H9 (cell line): ENCODE data around the gene MAL. TPM values are rescaled to one million over a fixed set of nuclear protein-coding genes. Genes with fewer than 3 reads are reported as not detected.

Source experiments
- DNase-seq: peaks from one replicate; pipeline ENCODE4 v3.0.0-alpha.2; 2017
- H2AFZ ChIP-seq: one replicate; pipeline ENCODE4 v1.6.1; 2013; ENCODE audit warnings: mild to moderate bottlenecking, low read length, control low read depth, moderate library complexity
- H2AK5ac ChIP-seq: 2 replicates; pipeline ENCODE4 v1.6.1; 2013; ENCODE audit warnings: low read length, control low read depth, mixed read lengths; ENCODE audit not compliant: insufficient read length
- H2BK120ac ChIP-seq: one replicate; pipeline ENCODE4 v1.6.1; 2013; ENCODE audit warnings: low read depth, mild to moderate bottlenecking, low read length, control low read depth, inconsistent platforms; ENCODE audit not compliant: poor library complexity, severe bottlenecking
- H2BK12ac ChIP-seq: 2 replicates; pipeline ENCODE4 v1.6.1; 2013; ENCODE audit warnings: low read length, control low read depth, mixed read lengths, low read depth; ENCODE audit not compliant: insufficient read length
- H2BK15ac ChIP-seq: 2 replicates; pipeline ENCODE4 v1.6.1; 2013; ENCODE audit warnings: low read depth, low read length, control low read depth
- H2BK20ac ChIP-seq: one replicate; pipeline ENCODE4 v1.6.1; 2013; ENCODE audit warnings: low read depth, mild to moderate bottlenecking, low read length, control low read depth, inconsistent platforms; ENCODE audit not compliant: poor library complexity, severe bottlenecking
- H2BK5ac ChIP-seq: 2 replicates; pipeline ENCODE4 v1.6.1; 2013; ENCODE audit warnings: low read length, control low read depth, mixed read lengths; ENCODE audit not compliant: insufficient read length
- H3K14ac ChIP-seq: 2 replicates; pipeline ENCODE4 v1.6.1; 2013; ENCODE audit warnings: low read length, control low read depth; ENCODE audit not compliant: insufficient read depth
- H3K18ac ChIP-seq: 2 replicates; pipeline ENCODE4 v1.6.1; 2013; ENCODE audit warnings: low read depth, mild to moderate bottlenecking, mixed read lengths, low read length, control low read depth; ENCODE audit not compliant: insufficient read length
- H3K23ac ChIP-seq: 2 replicates; pipeline ENCODE4 v1.6.1; 2013; ENCODE audit warnings: low read length, control low read depth, mixed read lengths, low read depth; ENCODE audit not compliant: insufficient read length
- H3K23me2 ChIP-seq: 2 replicates; pipeline ENCODE4 v1.6.1; 2013; ENCODE audit warnings: low read depth, mild to moderate bottlenecking, mixed read lengths, low read length, control low read depth; ENCODE audit not compliant: insufficient read length, poor library complexity, severe bottlenecking
- H3K27ac ChIP-seq: 2 replicates; pipeline ENCODE4 v1.5.1; 2013; ENCODE audit warnings: low read length, control low read depth, mixed read lengths, low read depth; ENCODE audit not compliant: insufficient read length
- H3K27me3 ChIP-seq: 2 replicates; pipeline ENCODE4 v1.6.1; 2013; ENCODE audit warnings: low read length, control low read depth, inconsistent platforms; ENCODE audit not compliant: insufficient read depth
- H3K4ac ChIP-seq: 2 replicates; pipeline ENCODE4 v1.6.1; 2013; ENCODE audit warnings: low read depth, mild to moderate bottlenecking, control low read depth, inconsistent platforms, low read length, moderate library complexity
- H3K4me1 ChIP-seq: 2 replicates; pipeline ENCODE4 v1.6.1; 2013; ENCODE audit warnings: low read length, control low read depth, inconsistent platforms; ENCODE audit not compliant: insufficient read depth
- H3K4me2 ChIP-seq: 2 replicates; pipeline ENCODE4 v1.6.1; 2013; ENCODE audit warnings: low read length, control low read depth, mixed read lengths; ENCODE audit not compliant: insufficient read length, insufficient read depth
- H3K56ac ChIP-seq: 2 replicates; pipeline ENCODE4 v1.6.1; 2013; ENCODE audit warnings: low read depth, mild to moderate bottlenecking, mixed read lengths, low read length, control low read depth; ENCODE audit not compliant: insufficient read length
- H3K79me1 ChIP-seq: 2 replicates; pipeline ENCODE4 v1.6.1; 2013; ENCODE audit warnings: low read depth, mild to moderate bottlenecking, moderate library complexity, low read length, control low read depth, inconsistent platforms; ENCODE audit not compliant: insufficient read depth, poor library complexity, severe bottlenecking
- H3K79me2 ChIP-seq: 2 replicates; pipeline ENCODE4 v1.6.1; 2013; ENCODE audit warnings: low read length, control low read depth, inconsistent platforms; ENCODE audit not compliant: insufficient read depth
- H3K9ac ChIP-seq: 2 replicates; pipeline ENCODE4 v1.6.1; 2013; ENCODE audit warnings: low read length, control low read depth, mixed read lengths; ENCODE audit not compliant: insufficient read length; ENCODE audit errors: extremely low read depth
- H3K9me3 ChIP-seq: one replicate; pipeline ENCODE4 v1.6.1; 2013; ENCODE audit warnings: low read depth, low read length, inconsistent platforms; ENCODE audit not compliant: control insufficient read depth
- H3T11ph ChIP-seq: one replicate; pipeline ENCODE4 v1.6.1; 2013; ENCODE audit warnings: mild to moderate bottlenecking, low read length, control low read depth, inconsistent platforms
- H4K20me1 ChIP-seq: one replicate; pipeline ENCODE4 v1.6.1; 2013; ENCODE audit not compliant: control insufficient read depth, insufficient read length, insufficient read depth
- H4K5ac ChIP-seq: 2 replicates; pipeline ENCODE4 v1.6.1; 2013; ENCODE audit warnings: low read depth, mild to moderate bottlenecking, mixed read lengths, low read length, control low read depth; ENCODE audit not compliant: insufficient read length
- H4K8ac ChIP-seq: replicated peaks from 2 replicates; pipeline ENCODE4 v1.6.1; 2013; ENCODE audit warnings: low read length, control low read depth, mixed read lengths, low read depth; ENCODE audit not compliant: insufficient read length
- H4K91ac ChIP-seq: 2 replicates; pipeline ENCODE4 v1.6.1; 2013; ENCODE audit warnings: low read depth, mild to moderate bottlenecking, moderate library complexity, mixed read lengths, low read length, control low read depth; ENCODE audit not compliant: insufficient read length
- H3K27ac Mint-ChIP-seq, 3 experiments: 2 replicates in 2 of 3; 3 replicates in 1 of 3; pipeline ENCODE4 v1.8.0; 2020 to 2021; ENCODE audit warnings: mixed read lengths in 3 of 3, mild to moderate bottlenecking in 1 of 3, moderate library complexity in 1 of 3
- H3K27me3 Mint-ChIP-seq: 2 replicates; pipeline ENCODE4 v1.8.0; 2021; ENCODE audit warnings: low read depth, mild to moderate bottlenecking, moderate library complexity, mixed read lengths
- H3K36me3 Mint-ChIP-seq, 3 experiments: 2 replicates in 2 of 3; 3 replicates in 1 of 3; pipeline ENCODE4 v1.8.0; 2020 to 2021; ENCODE audit warnings: low read depth in 3 of 3, mixed read lengths in 3 of 3; ENCODE audit not compliant: insufficient read depth in 1 of 3
- H3K4me1 Mint-ChIP-seq, 2 experiments: 2 replicates each; pipeline ENCODE4 v1.8.0; 2020; ENCODE audit warnings: mixed read lengths in 2 of 2
- H3K4me3 Mint-ChIP-seq, 2 experiments: 2 replicates in 1 of 2; 3 replicates in 1 of 2; pipeline ENCODE4 v1.8.0; 2020 to 2021; ENCODE audit warnings: mild to moderate bottlenecking in 2 of 2, mixed read lengths in 2 of 2, moderate library complexity in 1 of 2
- H3K9me3 Mint-ChIP-seq, 2 experiments: 2 replicates in 1 of 2; 3 replicates in 1 of 2; pipeline ENCODE4 v1.8.0; 2020; ENCODE audit warnings: mild to moderate bottlenecking in 2 of 2, mixed read lengths in 2 of 2, moderate library complexity in 1 of 2
- WGBS: extraction: QIAGEN DNeasy Blood & Tissue Kit; methylation state at CpG from one replicate; pipeline ENCODE4 v1.1.7; 2013; ENCODE audit warnings: missing lambda C conversion rate, low lambda C conversion rate, mixed read lengths; ENCODE audit not compliant: insufficient read length; ENCODE audit errors: extremely low coverage; 5-methylcytosine and 5-hydroxymethylcytosine counted together
- total RNA-seq: library from RNA; stranded (reverse); gene quantifications from 2 replicates; pipeline ENCODE4 v1.2.1, GENCODE V29; 2021
- TF ChIP-seq, protein P1 (sequence below): fragments of 200-600 bp; sonication (generic); conservative IDR thresholded peaks from 3 replicates; pipeline ENCODE4 v1.8.0; 2021; ENCODE audit warnings: antibody characterized with exemption, mild to moderate bottlenecking

Gene MAL
- total RNA-seq, 1 experiment from 2014 or later = not detected

DNA sequence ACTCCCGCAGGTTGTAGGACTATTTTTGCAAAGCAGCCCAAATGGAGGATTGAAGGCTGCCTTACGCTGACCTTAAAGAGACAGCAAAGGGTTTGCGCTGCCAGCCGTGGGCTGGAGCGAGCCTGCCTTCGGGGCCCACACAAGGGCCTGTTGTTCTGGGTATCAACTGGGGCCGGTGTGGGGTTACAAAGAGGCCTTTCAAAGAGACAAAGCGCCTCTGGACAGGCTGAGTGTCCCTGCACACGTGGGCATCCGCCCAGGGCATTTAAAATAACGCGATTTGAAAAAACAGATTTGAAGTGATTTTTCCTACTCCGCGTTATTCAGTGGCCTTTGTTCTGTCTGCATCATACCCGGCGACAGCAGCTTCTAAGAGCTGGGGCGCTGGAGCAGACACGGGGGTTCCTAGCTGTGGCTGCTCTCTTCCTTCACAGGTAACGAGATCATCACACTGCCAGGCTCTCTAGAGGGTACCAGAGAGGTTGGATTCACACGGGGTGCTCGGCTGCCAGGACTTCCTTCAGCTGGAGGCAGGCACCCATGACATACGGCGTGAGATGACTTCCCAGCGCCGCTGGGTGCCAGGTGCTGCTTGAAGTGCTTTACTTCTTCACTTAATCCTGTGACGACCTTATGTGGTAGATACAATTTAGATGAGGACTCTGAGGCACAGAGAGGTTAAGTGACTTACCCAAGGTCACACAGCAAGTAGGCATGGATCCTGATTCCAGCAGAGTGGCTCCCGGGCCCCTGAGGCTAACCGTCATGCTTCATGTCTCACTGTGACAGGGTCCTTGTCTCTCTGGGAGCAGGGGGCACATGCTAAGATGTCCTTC is 32.2 kb downstream of the MAL start:
- Histone ChIP-seq H3T11ph (no peak overlapping the region), H2BK5ac (no peak overlapping the region), H3K4me2 (no peak overlapping the region), H3K18ac (no peak overlapping the region), H3K9me3 (no peaks in the 10 kb centered on the region), H3K4ac (no peak overlapping the region), H2BK12ac (no peak overlapping the region), H4K8ac (no peak overlapping the region), H4K5ac (no peak overlapping the region), H3K4me1 (no peaks in the 10 kb centered on the region; the same call in 1 of the 2 replicates), H2BK20ac (no peak overlapping the region), H3K79me2 (no peaks in the 10 kb centered on the region), H3K9ac (no peak overlapping the region), H2AFZ (no peak overlapping the region), H2BK15ac (no peak overlapping the region), H2BK120ac (no peak overlapping the region), H4K91ac (no peak overlapping the region), H3K14ac (no peak overlapping the region), H2AK5ac (no peak overlapping the region), H3K27ac (no peak overlapping the region), H3K56ac (no peak overlapping the region), H3K23me2 (no peaks in the 10 kb centered on the region), H4K20me1 (no peaks in the 10 kb centered on the region), H3K23ac (no peak overlapping the region), H3K27me3 (no peaks in the 10 kb centered on the region), H3K79me1 (no peaks in the 10 kb centered on the region)
- Mint-ChIP-seq H3K27ac (no peak overlapping the region), H3K36me3 (no peaks in the 10 kb centered on the region), H3K27me3 (peaks cover 30% of the 10 kb centered on the region), H3K4me3 (no peak overlapping the region), H3K4me1 (peaks cover 9 to 16% of the 10 kb centered on the region in 2 experiments), H3K9me3 (no peaks in the 10 kb centered on the region)
- TF ChIP-seq, protein P1, sequence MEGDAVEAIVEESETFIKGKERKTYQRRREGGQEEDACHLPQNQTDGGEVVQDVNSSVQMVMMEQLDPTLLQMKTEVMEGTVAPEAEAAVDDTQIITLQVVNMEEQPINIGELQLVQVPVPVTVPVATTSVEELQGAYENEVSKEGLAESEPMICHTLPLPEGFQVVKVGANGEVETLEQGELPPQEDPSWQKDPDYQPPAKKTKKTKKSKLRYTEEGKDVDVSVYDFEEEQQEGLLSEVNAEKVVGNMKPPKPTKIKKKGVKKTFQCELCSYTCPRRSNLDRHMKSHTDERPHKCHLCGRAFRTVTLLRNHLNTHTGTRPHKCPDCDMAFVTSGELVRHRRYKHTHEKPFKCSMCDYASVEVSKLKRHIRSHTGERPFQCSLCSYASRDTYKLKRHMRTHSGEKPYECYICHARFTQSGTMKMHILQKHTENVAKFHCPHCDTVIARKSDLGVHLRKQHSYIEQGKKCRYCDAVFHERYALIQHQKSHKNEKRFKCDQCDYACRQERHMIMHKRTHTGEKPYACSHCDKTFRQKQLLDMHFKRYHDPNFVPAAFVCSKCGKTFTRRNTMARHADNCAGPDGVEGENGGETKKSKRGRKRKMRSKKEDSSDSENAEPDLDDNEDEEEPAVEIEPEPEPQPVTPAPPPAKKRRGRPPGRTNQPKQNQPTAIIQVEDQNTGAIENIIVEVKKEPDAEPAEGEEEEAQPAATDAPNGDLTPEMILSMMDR = no peak
- no peak for DNase-seq
- WGBS = no CpG with 5 or more reads among the region's 28 CpGs
